GM12878 (cell line): Measurements from ENCODE around the gene GALE. TPM values are rescaled to one million over a fixed set of nuclear protein-coding genes. Genes with fewer than 3 reads are reported as not detected.

ENCODE experiments used
- CBFB ChIP-seq: IDR thresholded peaks from 2 replicates; pipeline ENCODE4 v1.6.1; 2016; ENCODE audit warnings: antibody characterized with exemption, low read depth
- CHD2 ChIP-seq: IDR thresholded peaks from 2 replicates; pipeline ENCODE4 v1.6.1; 2011; ENCODE audit warnings: low read depth, low read length, improper control_type of control experiment, borderline replicate concordance
- CREB1 ChIP-seq: IDR thresholded peaks from 2 replicates; pipeline ENCODE4 v1.6.1; 2012; ENCODE audit warnings: low read depth, mild to moderate bottlenecking, inconsistent platforms
- FOXM1 ChIP-seq: IDR thresholded peaks from 2 replicates; pipeline ENCODE4 v1.6.1; 2012; ENCODE audit warnings: low read depth, mild to moderate bottlenecking, inconsistent platforms, low read length, moderate library complexity
- GATAD2B ChIP-seq: fragments of 450-650 bp; conservative IDR thresholded peaks from 2 replicates; pipeline ENCODE4 v1.6.1; 2017; ENCODE audit warnings: low read depth, mild to moderate bottlenecking, moderate library complexity
- IKZF1 ChIP-seq: fragments of 450-650 bp; conservative IDR thresholded peaks from 2 replicates; pipeline ENCODE4 v1.6.1; 2017; ENCODE audit warnings: antibody characterized with exemption, mild to moderate bottlenecking
- JUND ChIP-seq: IDR thresholded peaks from 2 replicates; pipeline ENCODE4 v1.6.1; 2012; ENCODE audit warnings: low read depth, mild to moderate bottlenecking, low read length, improper control_type of control experiment, moderate library complexity
- MTA3 ChIP-seq: IDR thresholded peaks from 2 replicates; pipeline ENCODE4 v1.6.1; 2012; ENCODE audit warnings: low read length, inconsistent platforms, borderline replicate concordance
- NFIC ChIP-seq: IDR thresholded peaks from 2 replicates; pipeline ENCODE4 v1.6.1; 2012; ENCODE audit warnings: low read depth, mild to moderate bottlenecking, inconsistent platforms, low read length, moderate library complexity
- NR2F1 ChIP-seq: fragments of 450-650 bp; conservative IDR thresholded peaks from 2 replicates; pipeline ENCODE4 v1.6.1; 2017; ENCODE audit warnings: mild to moderate bottlenecking
- POLR2AphosphoS2 ChIP-seq: IDR thresholded peaks from 2 replicates; pipeline ENCODE4 v1.6.1; 2011; ENCODE audit warnings: low read depth, mild to moderate bottlenecking, low read length, improper control_type of control experiment, moderate library complexity
- RAD51 ChIP-seq: fragments of 450-650 bp; IDR thresholded peaks from 2 replicates; pipeline ENCODE4 v1.6.1; 2016; ENCODE audit warnings: moderate library complexity, mild to moderate bottlenecking, inconsistent platforms
- RELA ChIP-seq: fragments of 450-650 bp; IDR thresholded peaks from 2 replicates; pipeline ENCODE4 v1.8.0; 2014; ENCODE audit warnings: borderline replicate concordance; ENCODE audit not compliant: partially characterized antibody
- SPI1 ChIP-seq: IDR thresholded peaks from 2 replicates; pipeline ENCODE4 v1.6.1; 2011; ENCODE audit warnings: low read depth, mild to moderate bottlenecking, low read length, moderate library complexity, borderline replicate concordance; ENCODE audit not compliant: insufficient read depth
- YY1 ChIP-seq: IDR thresholded peaks from 2 replicates; pipeline ENCODE4 v1.6.1; 2011; ENCODE audit warnings: low read depth, mild to moderate bottlenecking, low read length
- polyA plus RNA-seq, 11 experiments: library from polyadenylated mRNA; depleted of rRNA in 4 of 11; unstranded in 6 of 11; stranded (reverse) in 5 of 11; fragments of >200 nt; fragmentation: Nextera tagmentation in 4 of 11; fragmentation: Illumina TruSeq in 1 of 11; extraction: Ambion mirVana in 4 of 11; extraction: Trizol in 1 of 11; gene quantifications; 1 replicate in 1 of 11; 2 replicates in 10 of 11; pipeline versions ENCODE4 v1.2.1 to v1.2.3, GENCODE V29; 2011 to 2016; ENCODE audit warnings: inconsistent platforms in 2 of 11, missing spikeins in 2 of 11, low read depth in 1 of 11
- total RNA-seq, 4 experiments: library from RNA; depleted of rRNA in 3 of 4; stranded (reverse); fragments of >200 nt in 3 of 4; fragmentation: Illumina TruSeq in 1 of 4; extraction: Trizol in 1 of 4; gene quantifications; 2 replicates each; pipeline versions ENCODE4 v1.2.1 to v1.2.3, GENCODE V29; 2013 to 2021
- TF ChIP-seq, protein P1 (sequence below): IDR thresholded peaks from 2 replicates; pipeline ENCODE4 v1.6.1; 2011; ENCODE audit warnings: borderline replicate concordance, low read depth, mild to moderate bottlenecking, moderate library complexity, low read length; ENCODE audit not compliant: insufficient read depth, poor library complexity, severe bottlenecking
- TF ChIP-seq, protein P2 (sequence below): fragments of 450-650 bp; IDR thresholded peaks from 2 replicates; pipeline ENCODE4 v1.6.1; 2014; ENCODE audit warnings: mild to moderate bottlenecking
- TF ChIP-seq, protein P3 (sequence below): IDR thresholded peaks from 2 replicates; pipeline ENCODE4 v1.6.1; 2011; ENCODE audit warnings: low read depth, low read length, improper control_type of control experiment, borderline replicate concordance
- TF ChIP-seq, protein P4 (sequence below): fragments of 450-650 bp; IDR thresholded peaks from 2 replicates; pipeline ENCODE4 v1.6.1; 2016; ENCODE audit warnings: mild to moderate bottlenecking
- TF ChIP-seq, protein P5 (sequence below): IDR thresholded peaks from 2 replicates; pipeline ENCODE4 v1.6.1; 2012; ENCODE audit warnings: mild to moderate bottlenecking, low read depth, low read length

The GALE gene
- total and polyA plus RNA-seq, 10 of the 15 experiments (the other 5 are each of a cell fraction or from before 2014, with no cell fraction given) = 4.2 to 93.7 (median 40.4) TPM

DNA sequence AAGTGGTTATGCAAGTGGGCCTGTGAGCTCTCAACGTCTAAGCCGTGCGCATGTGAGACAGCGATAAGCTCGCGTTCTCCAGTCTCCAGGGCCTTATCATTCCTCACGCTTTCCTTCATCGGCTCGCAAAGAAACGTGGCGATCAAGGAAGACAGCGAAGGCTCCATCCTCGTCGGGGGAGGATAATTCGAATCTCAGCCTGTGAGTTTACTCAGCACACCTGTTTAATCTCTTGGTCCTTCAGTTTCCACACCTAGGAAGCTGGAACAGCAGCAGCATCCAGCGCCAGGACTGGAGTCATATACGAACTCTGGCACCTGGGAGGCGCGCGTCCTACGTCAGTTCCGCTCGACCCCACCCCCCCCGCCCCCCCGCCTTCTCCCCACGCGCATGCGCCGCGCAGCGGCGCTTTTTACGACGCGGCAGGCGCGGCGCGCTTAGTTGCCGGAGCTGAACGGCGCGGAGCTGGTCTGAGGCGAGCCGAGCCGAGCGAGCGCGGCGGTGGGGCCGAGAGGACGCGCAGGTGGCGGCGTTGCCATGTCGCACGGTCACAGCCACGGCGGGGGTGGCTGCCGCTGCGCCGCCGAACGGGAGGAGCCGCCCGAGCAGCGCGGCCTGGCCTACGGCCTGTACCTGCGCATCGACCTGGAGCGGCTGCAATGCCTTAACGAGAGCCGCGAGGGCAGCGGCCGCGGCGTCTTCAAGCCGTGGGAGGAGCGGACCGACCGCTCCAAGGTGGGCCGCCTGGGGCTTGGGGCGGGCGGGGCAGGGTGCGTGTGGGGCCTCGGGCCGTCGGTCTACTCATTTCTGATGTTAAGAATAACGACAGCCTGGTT is 22.4 kb downstream of the GALE start, which contains the start of gene PITHD1 (continued):
- TF ChIP-seq RAD51 (no peak), SPI1 (no peak), CREB1 (peak; percentile 94), RELA (peak; percentile 26), CBFB (no peak), NR2F1 (0 out of 2 replicates have a peak, but pooled peaks have one; percentile 27), JUND (no peak), POLR2AphosphoS2 (peak; percentile 69; the same call in 1 of the 2 replicates), NFIC (no peak), MTA3 (no peak), GATAD2B (peak; percentile 71; the same call in 1 of the 2 replicates), CHD2 (peak; percentile 5; the same call in 1 of the 2 replicates), YY1 (0 out of 2 replicates have a peak, but pooled peaks have one; percentile 43), FOXM1 (no peak), IKZF1 (peak; percentile 60)
- TF ChIP-seq, protein P1, sequence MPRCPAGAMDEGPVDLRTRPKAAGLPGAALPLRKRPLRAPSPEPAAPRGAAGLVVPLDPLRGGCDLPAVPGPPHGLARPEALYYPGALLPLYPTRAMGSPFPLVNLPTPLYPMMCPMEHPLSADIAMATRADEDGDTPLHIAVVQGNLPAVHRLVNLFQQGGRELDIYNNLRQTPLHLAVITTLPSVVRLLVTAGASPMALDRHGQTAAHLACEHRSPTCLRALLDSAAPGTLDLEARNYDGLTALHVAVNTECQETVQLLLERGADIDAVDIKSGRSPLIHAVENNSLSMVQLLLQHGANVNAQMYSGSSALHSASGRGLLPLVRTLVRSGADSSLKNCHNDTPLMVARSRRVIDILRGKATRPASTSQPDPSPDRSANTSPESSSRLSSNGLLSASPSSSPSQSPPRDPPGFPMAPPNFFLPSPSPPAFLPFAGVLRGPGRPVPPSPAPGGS = no peak
- TF ChIP-seq, protein P2, sequence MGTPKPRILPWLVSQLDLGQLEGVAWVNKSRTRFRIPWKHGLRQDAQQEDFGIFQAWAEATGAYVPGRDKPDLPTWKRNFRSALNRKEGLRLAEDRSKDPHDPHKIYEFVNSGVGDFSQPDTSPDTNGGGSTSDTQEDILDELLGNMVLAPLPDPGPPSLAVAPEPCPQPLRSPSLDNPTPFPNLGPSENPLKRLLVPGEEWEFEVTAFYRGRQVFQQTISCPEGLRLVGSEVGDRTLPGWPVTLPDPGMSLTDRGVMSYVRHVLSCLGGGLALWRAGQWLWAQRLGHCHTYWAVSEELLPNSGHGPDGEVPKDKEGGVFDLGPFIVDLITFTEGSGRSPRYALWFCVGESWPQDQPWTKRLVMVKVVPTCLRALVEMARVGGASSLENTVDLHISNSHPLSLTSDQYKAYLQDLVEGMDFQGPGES = no peak
- TF ChIP-seq, protein P3, sequence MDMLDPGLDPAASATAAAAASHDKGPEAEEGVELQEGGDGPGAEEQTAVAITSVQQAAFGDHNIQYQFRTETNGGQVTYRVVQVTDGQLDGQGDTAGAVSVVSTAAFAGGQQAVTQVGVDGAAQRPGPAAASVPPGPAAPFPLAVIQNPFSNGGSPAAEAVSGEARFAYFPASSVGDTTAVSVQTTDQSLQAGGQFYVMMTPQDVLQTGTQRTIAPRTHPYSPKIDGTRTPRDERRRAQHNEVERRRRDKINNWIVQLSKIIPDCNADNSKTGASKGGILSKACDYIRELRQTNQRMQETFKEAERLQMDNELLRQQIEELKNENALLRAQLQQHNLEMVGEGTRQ = no peak
- TF ChIP-seq, protein P4, sequence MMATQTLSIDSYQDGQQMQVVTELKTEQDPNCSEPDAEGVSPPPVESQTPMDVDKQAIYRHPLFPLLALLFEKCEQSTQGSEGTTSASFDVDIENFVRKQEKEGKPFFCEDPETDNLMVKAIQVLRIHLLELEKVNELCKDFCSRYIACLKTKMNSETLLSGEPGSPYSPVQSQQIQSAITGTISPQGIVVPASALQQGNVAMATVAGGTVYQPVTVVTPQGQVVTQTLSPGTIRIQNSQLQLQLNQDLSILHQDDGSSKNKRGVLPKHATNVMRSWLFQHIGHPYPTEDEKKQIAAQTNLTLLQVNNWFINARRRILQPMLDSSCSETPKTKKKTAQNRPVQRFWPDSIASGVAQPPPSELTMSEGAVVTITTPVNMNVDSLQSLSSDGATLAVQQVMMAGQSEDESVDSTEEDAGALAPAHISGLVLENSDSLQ = no peak
- TF ChIP-seq, protein P5, sequence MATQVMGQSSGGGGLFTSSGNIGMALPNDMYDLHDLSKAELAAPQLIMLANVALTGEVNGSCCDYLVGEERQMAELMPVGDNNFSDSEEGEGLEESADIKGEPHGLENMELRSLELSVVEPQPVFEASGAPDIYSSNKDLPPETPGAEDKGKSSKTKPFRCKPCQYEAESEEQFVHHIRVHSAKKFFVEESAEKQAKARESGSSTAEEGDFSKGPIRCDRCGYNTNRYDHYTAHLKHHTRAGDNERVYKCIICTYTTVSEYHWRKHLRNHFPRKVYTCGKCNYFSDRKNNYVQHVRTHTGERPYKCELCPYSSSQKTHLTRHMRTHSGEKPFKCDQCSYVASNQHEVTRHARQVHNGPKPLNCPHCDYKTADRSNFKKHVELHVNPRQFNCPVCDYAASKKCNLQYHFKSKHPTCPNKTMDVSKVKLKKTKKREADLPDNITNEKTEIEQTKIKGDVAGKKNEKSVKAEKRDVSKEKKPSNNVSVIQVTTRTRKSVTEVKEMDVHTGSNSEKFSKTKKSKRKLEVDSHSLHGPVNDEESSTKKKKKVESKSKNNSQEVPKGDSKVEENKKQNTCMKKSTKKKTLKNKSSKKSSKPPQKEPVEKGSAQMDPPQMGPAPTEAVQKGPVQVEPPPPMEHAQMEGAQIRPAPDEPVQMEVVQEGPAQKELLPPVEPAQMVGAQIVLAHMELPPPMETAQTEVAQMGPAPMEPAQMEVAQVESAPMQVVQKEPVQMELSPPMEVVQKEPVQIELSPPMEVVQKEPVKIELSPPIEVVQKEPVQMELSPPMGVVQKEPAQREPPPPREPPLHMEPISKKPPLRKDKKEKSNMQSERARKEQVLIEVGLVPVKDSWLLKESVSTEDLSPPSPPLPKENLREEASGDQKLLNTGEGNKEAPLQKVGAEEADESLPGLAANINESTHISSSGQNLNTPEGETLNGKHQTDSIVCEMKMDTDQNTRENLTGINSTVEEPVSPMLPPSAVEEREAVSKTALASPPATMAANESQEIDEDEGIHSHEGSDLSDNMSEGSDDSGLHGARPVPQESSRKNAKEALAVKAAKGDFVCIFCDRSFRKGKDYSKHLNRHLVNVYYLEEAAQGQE = no peak
